Measurements from ENCODE around the gene ARID1B. TPM values are rescaled to one million over a fixed set of nuclear protein-coding genes. Genes with fewer than 3 reads are reported as not detected.

Gene ARID1B
- total and polyA plus RNA-seq, 2 of the 13 experiments (the other 11 are each of a cell fraction or from before 2014, with no cell fraction given): 20.1 to 32.6 TPM

DNA sequence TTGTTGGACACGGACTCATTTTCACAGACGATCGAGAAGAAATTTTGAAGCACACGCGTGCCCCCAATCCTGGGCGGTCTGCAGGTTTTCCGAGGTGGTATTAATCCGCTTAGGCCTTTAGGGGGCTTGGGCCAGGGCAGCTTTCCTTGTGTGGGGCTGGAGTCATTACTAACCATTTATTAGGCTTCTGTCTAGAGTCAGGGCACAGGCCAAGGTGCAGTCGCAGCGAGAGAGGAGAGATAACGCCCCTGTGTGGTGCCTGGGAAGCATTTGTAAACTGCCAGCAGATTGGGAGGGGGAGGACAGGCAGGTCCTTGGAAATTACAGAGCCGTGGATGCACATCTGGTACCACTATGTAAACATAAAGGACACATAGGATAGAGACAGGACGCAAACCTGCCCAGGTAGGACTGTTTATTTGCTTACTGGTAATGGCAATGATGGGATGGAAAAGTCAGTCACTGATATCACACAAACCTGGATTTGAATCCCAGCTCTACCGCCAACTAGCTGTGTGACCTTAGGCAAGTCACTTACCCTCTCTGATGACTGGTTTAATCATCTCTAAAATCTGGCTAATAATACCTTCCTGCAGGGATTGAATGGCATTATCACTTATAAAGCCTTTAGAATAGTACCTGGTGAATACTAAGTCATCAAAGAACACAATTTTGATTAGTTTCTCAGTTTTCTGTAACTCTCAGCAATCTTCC is 469.8 kb downstream of the ARID1B start:
- no peak overlapping the region for H3K27ac ChIP-seq (ENCODE audit: extremely low read length, insufficient read depth, low read length)
- TF ChIP-seq JUNB (CRISPR knock-in tag; IDR thresholded peaks at IDR 0.05; ENCODE audit: borderline replicate concordance) (no peak), ARNT (IDR thresholded peaks at IDR 0.05) (no peak), ZFP41 (CRISPR knock-in tag; IDR thresholded peaks at IDR 0.05; ENCODE audit: borderline replicate concordance) (no peak), ZNF768 (CRISPR knock-in tag; IDR thresholded peaks at IDR 0.05) (peak; percentile 69; the same call in 1 of the 2 replicates), FOXM1 (CRISPR knock-in tag; IDR thresholded peaks at IDR 0.05) (no peak), STAG1 (CRISPR knock-in tag; IDR thresholded peaks at IDR 0.05) (0 out of 2 replicates have a peak, but pooled peaks have one; percentile 17)
- TF ChIP-seq, protein P1, sequence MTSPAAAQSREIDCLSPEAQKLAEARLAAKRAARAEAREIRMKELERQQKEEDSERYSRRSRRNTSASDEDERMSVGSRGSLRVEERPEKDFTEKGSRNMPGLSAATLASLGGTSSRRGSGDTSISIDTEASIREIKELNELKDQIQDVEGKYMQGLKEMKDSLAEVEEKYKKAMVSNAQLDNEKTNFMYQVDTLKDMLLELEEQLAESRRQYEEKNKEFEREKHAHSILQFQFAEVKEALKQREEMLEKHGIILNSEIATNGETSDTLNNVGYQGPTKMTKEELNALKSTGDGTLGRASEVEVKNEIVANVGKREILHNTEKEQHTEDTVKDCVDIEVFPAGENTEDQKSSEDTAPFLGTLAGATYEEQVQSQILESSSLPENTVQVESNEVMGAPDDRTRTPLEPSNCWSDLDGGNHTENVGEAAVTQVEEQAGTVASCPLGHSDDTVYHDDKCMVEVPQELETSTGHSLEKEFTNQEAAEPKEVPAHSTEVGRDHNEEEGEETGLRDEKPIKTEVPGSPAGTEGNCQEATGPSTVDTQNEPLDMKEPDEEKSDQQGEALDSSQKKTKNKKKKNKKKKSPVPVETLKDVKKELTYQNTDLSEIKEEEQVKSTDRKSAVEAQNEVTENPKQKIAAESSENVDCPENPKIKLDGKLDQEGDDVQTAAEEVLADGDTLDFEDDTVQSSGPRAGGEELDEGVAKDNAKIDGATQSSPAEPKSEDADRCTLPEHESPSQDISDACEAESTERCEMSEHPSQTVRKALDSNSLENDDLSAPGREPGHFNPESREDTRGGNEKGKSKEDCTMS (CRISPR knock-in tag; conservative IDR thresholded peaks at IDR 0.05): no peak
- TF ChIP-seq, protein P2, sequence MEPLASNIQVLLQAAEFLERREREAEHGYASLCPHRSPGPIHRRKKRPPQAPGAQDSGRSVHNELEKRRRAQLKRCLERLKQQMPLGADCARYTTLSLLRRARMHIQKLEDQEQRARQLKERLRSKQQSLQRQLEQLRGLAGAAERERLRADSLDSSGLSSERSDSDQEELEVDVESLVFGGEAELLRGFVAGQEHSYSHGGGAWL (CRISPR knock-in tag; IDR thresholded peaks at IDR 0.05): no peak
- TF ChIP-seq, protein P3, sequence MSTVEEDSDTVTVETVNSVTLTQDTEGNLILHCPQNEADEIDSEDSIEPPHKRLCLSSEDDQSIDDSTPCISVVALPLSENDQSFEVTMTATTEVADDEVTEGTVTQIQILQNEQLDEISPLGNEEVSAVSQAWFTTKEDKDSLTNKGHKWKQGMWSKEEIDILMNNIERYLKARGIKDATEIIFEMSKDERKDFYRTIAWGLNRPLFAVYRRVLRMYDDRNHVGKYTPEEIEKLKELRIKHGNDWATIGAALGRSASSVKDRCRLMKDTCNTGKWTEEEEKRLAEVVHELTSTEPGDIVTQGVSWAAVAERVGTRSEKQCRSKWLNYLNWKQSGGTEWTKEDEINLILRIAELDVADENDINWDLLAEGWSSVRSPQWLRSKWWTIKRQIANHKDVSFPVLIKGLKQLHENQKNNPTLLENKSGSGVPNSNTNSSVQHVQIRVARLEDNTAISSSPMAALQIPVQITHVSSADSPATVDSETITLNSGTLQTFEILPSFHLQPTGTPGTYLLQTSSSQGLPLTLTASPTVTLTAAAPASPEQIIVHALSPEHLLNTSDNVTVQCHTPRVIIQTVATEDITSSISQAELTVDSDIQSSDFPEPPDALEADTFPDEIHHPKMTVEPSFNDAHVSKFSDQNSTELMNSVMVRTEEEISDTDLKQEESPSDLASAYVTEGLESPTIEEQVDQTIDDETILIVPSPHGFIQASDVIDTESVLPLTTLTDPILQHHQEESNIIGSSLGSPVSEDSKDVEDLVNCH (CRISPR knock-in tag; IDR thresholded peaks at IDR 0.05): no peak
- TF ChIP-seq, protein P4, sequence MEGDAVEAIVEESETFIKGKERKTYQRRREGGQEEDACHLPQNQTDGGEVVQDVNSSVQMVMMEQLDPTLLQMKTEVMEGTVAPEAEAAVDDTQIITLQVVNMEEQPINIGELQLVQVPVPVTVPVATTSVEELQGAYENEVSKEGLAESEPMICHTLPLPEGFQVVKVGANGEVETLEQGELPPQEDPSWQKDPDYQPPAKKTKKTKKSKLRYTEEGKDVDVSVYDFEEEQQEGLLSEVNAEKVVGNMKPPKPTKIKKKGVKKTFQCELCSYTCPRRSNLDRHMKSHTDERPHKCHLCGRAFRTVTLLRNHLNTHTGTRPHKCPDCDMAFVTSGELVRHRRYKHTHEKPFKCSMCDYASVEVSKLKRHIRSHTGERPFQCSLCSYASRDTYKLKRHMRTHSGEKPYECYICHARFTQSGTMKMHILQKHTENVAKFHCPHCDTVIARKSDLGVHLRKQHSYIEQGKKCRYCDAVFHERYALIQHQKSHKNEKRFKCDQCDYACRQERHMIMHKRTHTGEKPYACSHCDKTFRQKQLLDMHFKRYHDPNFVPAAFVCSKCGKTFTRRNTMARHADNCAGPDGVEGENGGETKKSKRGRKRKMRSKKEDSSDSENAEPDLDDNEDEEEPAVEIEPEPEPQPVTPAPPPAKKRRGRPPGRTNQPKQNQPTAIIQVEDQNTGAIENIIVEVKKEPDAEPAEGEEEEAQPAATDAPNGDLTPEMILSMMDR (CRISPR knock-in tag; IDR thresholded peaks at IDR 0.05): peak; percentile 40
- peaks cover 4 to 39% of the 10 kb centered on the region in 2 experiments; a peak in 3 of 5 replicates for H3K27me3 ChIP-seq (ENCODE audit: control insufficient read depth in 1 of 2, insufficient read depth in 2 of 2, low read length in 2 of 2)
- FAIRE-seq (no peak), DNase-seq (ENCODE audit: low spot score) (no peak), ATAC-seq (peak; percentile 59)
- no peak overlapping the region for H3K9ac ChIP-seq (ENCODE audit: insufficient read depth, low read depth, low read length)
- no peaks in the 10 kb centered on the region for H3K9me3 ChIP-seq (ENCODE audit: low read length)
- H3K36me3 ChIP-seq (replicated peaks in 1 of 2; ENCODE audit: control insufficient read depth in 1 of 2, insufficient read depth in 2 of 2, low read length in 2 of 2): no peaks in the 10 kb centered on the region
- H2AFZ ChIP-seq (ENCODE audit: low read length): no peak overlapping the region
- ChIA-PET POLR2A (no interaction called here), CTCF (ENCODE audit: low intra/inter-chr PET ratio, low total read pairs) (no interaction called here)
- H4K20me1 ChIP-seq (ENCODE audit: insufficient read depth, low read length): no peaks in the 10 kb centered on the region
- no peak overlapping the region for H3K4me2 ChIP-seq (ENCODE audit: low read depth, low read length)
- no peaks in the 10 kb centered on the region for H3K79me2 ChIP-seq (ENCODE audit: insufficient read depth, low read length)
- 58% methylated on average over 14 of the region's 14 CpGs for WGBS (ENCODE audit: low lambda C conversion rate)
- no peaks in the 10 kb centered on the region for H3K4me1 ChIP-seq (ENCODE audit: insufficient read depth, low read length)
- no peak overlapping the region for H3K4me3 ChIP-seq (replicated peaks in 1 of 3; ENCODE audit: insufficient read depth in 1 of 3, low read depth in 2 of 3, low read length in 3 of 3)
- BruUV-seq (replicated peaks): no TSS peak
- intact Hi-C loops (cut with micrococcal nuclease; ENCODE audit: unreplicated experiment): no loop called here
- in situ Hi-C loops (cut with HindIII; ENCODE audit: extremely low pct_ligation_motif_present, low pct_unique_long_range_greater_than_20kb): no loop called here
